Mononuclear cell (primary cell): ENCODE results near the gene CALHM5. TPM values are rescaled to one million over a fixed set of nuclear protein-coding genes. Genes with fewer than 3 reads are reported as not detected.
"Not testable (repeated sequence)": the region's sequence is repeated elsewhere in the genome, so short reads cannot be mapped to it uniquely, and the experiment has no call there.

Experiments used
- H3K27me3 ChIP-seq: 2 replicates; pipeline ENCODE4 v1.6.0; 2011; ENCODE audit warnings: low read length, control low read depth; ENCODE audit not compliant: insufficient read depth
- H3K4me1 ChIP-seq: 2 replicates; pipeline ENCODE4 v1.5.1; 2011; ENCODE audit warnings: mild to moderate bottlenecking, low read length, control low read depth; ENCODE audit not compliant: insufficient read depth
- H3K4me3 ChIP-seq: 2 replicates; pipeline ENCODE4 v1.5.1; 2011; ENCODE audit warnings: mild to moderate bottlenecking, low read length, moderate library complexity
- H3K9me3 ChIP-seq: 2 replicates; pipeline ENCODE4 v1.5.1; 2011; ENCODE audit warnings: low read depth, mild to moderate bottlenecking, control low read depth, low read length
- total RNA-seq: library from RNA; depleted of rRNA; stranded (reverse); fragments of >200 nt; gene quantifications from one replicate; pipeline ENCODE4 v1.2.3, GENCODE V29; 2012

CALHM5 gene
- total RNA-seq, 1 donor, result 0.42 TPM

GRCh38 chr6:116491610-116492330 lies 19.7 kb upstream of the CALHM5 start:
- no peak overlapping the region for H3K4me3 ChIP-seq
- no peaks in the 10 kb centered on the region for H3K27me3 ChIP-seq

GRCh38 chr6:116492331-116493067 lies 18.9 kb upstream of the CALHM5 start:
- Histone ChIP-seq H3K4me3 (no peak overlapping the region), H3K4me1 (no peaks in the 10 kb centered on the region), H3K27me3 (no peaks in the 10 kb centered on the region), H3K9me3 (no peaks in the 10 kb centered on the region)

More at GRCh38 chr6:116491610-116492330, 19.7 kb upstream of the CALHM5 start:
- Histone ChIP-seq H3K4me1 (no peaks in the 10 kb centered on the region), H3K9me3 (no peaks in the 10 kb centered on the region)

- H3K4me3 ChIP-seq, H3K27me3 ChIP-seq, H3K4me1 ChIP-seq, H3K9me3 ChIP-seq: not testable (repeated sequence)
Measured at GRCh38 chr6:116495161-116495560, 16.3 kb upstream of the CALHM5 start.

DNA sequence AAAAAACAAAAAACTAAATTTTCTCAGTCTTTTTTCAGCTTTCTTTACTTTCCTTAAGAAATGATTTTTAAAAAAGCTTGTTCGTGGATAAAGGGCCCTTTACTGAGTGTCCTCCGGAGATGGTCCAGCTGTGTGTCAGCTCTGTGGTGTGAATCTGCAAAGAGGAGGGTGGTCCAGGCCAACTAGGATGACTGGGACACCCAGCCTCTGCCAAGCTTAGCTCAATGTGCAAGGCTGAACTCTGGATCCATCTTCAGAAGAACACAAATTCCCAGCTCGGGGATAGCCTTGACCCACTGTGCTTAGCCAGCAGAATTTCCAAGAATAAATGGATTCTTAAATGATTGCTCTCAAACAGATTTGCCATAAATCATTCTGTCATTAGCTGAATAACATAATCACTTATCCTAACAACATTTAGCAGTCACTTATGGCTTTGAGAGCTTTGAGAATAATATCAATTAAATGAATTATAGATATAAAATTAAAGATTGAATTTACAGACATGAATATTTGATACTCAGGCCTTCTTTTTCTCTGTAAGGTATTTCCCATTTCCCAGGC lies 14.2 kb upstream of the CALHM5 start:
- Histone ChIP-seq H3K4me1 (no peaks in the 10 kb centered on the region), H3K4me3 (no peak overlapping the region), H3K9me3 (no peaks in the 10 kb centered on the region), H3K27me3 (no peaks in the 10 kb centered on the region)

DNA sequence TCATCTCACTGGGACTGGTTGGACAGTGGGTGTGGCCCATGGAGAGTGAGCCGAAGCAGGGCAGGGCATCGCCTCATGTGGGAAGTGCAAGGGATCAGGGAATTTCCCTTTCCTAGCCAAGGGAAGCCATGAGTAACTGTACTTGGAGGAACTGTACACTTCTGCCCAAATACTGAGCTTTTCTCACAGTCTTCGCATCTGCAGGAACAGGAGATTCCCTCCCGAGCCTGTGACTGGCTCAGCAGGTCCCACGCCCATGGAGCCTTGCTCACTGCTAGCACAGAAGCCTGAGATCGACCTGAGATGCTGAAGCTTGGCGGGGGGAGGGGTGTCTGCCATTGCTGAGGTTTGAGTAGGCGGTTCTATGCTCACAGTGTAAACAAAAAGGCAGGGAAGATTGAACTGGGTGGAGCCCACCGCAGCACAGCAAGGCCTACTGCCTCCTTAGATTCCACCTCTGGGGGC lies 10.4 kb upstream of the CALHM5 start:
- Histone ChIP-seq H3K27me3 (no peaks in the 10 kb centered on the region), H3K9me3 (no peaks in the 10 kb centered on the region), H3K4me1 (no peaks in the 10 kb centered on the region), H3K4me3 (no peak overlapping the region)

DNA sequence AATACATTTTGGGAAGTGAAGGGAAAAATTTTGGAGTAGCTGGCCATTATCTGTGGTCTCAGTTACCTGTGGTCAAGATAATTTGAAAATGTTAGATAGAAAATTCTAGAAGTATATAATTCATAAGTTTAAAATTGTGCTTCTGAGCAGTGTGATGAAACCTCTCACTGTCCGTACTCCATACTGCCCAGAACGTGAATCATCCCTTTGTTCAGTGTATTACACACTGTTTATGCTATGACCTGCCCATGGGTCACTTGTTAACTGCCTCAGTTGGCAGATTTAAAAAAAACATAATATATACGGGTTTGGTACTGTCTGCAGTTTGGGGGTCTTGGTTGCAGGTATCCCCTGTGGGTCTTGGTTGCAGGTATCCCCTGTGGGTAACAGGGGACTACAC lies 4.1 kb upstream of the CALHM5 start:
- H3K9me3 ChIP-seq, result peaks cover 4% of the 10 kb centered on the region
- H3K4me3 ChIP-seq, result no peak overlapping the region
- H3K27me3 ChIP-seq, result no peaks in the 10 kb centered on the region
- no peaks in the 10 kb centered on the region for H3K4me1 ChIP-seq

DNA sequence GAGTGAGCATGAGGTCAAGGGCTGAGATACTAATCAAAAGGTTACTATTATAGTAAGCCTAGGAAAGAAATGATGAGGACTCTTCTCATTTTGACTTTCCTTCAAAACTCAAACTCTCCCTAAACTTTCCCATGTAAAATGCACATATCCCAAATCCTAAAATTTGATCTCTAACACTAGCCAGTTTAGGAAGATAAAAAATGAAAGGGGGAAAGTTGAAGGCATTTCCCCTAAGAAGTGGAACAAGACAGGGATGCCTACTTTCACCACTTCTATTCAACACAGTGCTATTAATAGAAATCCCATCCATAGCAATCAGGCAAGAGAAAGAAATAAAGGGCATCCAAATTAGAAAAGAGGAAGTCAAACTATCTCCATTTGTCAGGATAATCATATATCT lies 2.9 kb upstream of the CALHM5 start:
- Histone ChIP-seq H3K9me3 (peaks cover 4% of the 10 kb centered on the region), H3K27me3 (no peaks in the 10 kb centered on the region), H3K4me3 (no peak overlapping the region), H3K4me1 (no peaks in the 10 kb centered on the region)

GRCh38 chr6:116512111-116512559 lies 696 bp downstream of the CALHM5 start:
- Histone ChIP-seq H3K9me3 (peaks cover 4% of the 10 kb centered on the region), H3K4me1 (no peaks in the 10 kb centered on the region), H3K27me3 (no peaks in the 10 kb centered on the region), H3K4me3 (no peak overlapping the region)

- Histone ChIP-seq H3K4me3 (no peak overlapping the region), H3K9me3 (peaks cover 4% of the 10 kb centered on the region), H3K27me3 (no peaks in the 10 kb centered on the region), H3K4me1 (no peaks in the 10 kb centered on the region)
Measured at GRCh38 chr6:116512734-116513133, 1.3 kb downstream of the CALHM5 start.

GRCh38 chr6:116513224-116513875 lies 1.9 kb downstream of the CALHM5 start:
- Histone ChIP-seq H3K9me3 (peaks cover 4% of the 10 kb centered on the region), H3K4me1 (no peaks in the 10 kb centered on the region), H3K27me3 (no peaks in the 10 kb centered on the region), H3K4me3 (no peak overlapping the region)

GRCh38 chr6:116514111-116514510 lies 2.7 kb downstream of the CALHM5 start:
- no peaks in the 10 kb centered on the region for H3K27me3 ChIP-seq
- H3K4me1 ChIP-seq, result no peaks in the 10 kb centered on the region
- H3K4me3 ChIP-seq, result no peak overlapping the region
- no peaks in the 10 kb centered on the region for H3K9me3 ChIP-seq

- Histone ChIP-seq H3K4me1 (no peaks in the 10 kb centered on the region), H3K4me3 (no peak overlapping the region), H3K9me3 (no peaks in the 10 kb centered on the region), H3K27me3 (no peaks in the 10 kb centered on the region)
Measured at GRCh38 chr6:116515141-116515540, 3.7 kb downstream of the CALHM5 start.

DNA sequence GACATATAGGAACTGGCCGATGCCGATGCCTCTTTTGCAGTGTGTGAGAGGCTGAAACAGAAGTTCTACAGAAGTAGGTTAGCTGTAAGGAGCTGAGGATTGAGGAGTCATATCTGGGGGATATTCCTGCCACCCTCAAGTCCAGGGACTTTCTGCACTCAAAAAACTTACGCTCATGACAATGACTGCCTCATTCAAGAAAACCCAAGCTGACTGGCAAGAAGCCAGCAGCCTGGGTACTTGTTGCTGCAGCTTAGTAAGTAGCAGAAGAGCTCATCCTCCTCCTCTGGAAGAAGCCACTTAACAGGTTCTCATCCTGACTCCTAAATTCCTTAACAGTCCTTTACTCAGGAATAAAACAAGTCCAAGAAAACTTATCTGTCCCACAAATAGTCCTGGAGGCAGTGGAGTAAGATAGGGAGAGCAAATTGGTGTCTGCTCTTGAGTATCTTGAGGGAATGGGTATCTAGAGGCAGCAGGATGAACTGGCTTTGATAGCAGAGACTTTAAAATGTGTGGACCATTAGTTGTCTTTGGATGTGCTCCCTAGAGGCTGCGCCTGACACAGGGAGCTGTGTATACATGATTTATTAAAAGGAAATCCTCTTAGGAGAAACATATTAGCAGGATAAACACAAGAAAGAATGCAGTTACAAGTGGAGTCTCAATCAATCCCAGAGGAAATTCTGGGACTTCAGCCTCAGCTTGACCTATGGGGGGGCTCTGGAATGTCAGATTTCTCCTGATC lies 7.4 kb downstream of the CALHM5 start:
- H3K4me1 ChIP-seq, result no peaks in the 10 kb centered on the region
- H3K4me3 ChIP-seq, result no peak overlapping the region
- no peaks in the 10 kb centered on the region for H3K27me3 ChIP-seq
- no peaks in the 10 kb centered on the region for H3K9me3 ChIP-seq

GRCh38 chr6:116522896-116523295 lies 11.5 kb downstream of the CALHM5 start:
- Histone ChIP-seq H3K9me3 (no peaks in the 10 kb centered on the region), H3K27me3 (no peaks in the 10 kb centered on the region), H3K4me3 (no peak overlapping the region), H3K4me1 (no peaks in the 10 kb centered on the region)
